ENCODE results near the gene TJAP1.

GRCh38 chr6:43490523-43490939 is 13.2 kb downstream of the TJAP1 start:
- TF ChIP-seq CTCF (IDR thresholded peaks at IDR 0.05) = no peak
- no peak for TF ChIP-seq POLR2A (IDR thresholded peaks at IDR 0.05)

All from testis (tissue), 2 donors.